ENCODE data around the gene SRC.

The SRC gene

GRCh38 chr20:37397954-37398749 is 52.2 kb downstream of the SRC start:
- no peak for TF ChIP-seq ZNF274 (IDR thresholded peaks at IDR 0.05; ENCODE audit: low read depth, low read length)
- H3K4me3 ChIP-seq (ENCODE audit: low read length) = no peak overlapping the region

- no peak for TF ChIP-seq ZNF274 (IDR thresholded peaks at IDR 0.05; ENCODE audit: low read depth, low read length)
- no peak overlapping the region for H3K4me3 ChIP-seq (ENCODE audit: low read length)
Observed at GRCh38 chr20:37398750-37399621, 53.0 kb downstream of the SRC start.

GRCh38 chr20:37401282-37401929 is 55.5 kb downstream of the SRC start:
- no peak overlapping the region for H3K4me3 ChIP-seq (ENCODE audit: low read length)
- TF ChIP-seq ZNF274 (IDR thresholded peaks at IDR 0.05; ENCODE audit: low read depth, low read length) = no peak

- TF ChIP-seq ZNF274 (IDR thresholded peaks at IDR 0.05; ENCODE audit: low read depth, low read length) = no peak
- no peak overlapping the region for H3K4me3 ChIP-seq (ENCODE audit: low read length)
Observed at GRCh38 chr20:37401930-37402675, 56.2 kb downstream of the SRC start.

DNA sequence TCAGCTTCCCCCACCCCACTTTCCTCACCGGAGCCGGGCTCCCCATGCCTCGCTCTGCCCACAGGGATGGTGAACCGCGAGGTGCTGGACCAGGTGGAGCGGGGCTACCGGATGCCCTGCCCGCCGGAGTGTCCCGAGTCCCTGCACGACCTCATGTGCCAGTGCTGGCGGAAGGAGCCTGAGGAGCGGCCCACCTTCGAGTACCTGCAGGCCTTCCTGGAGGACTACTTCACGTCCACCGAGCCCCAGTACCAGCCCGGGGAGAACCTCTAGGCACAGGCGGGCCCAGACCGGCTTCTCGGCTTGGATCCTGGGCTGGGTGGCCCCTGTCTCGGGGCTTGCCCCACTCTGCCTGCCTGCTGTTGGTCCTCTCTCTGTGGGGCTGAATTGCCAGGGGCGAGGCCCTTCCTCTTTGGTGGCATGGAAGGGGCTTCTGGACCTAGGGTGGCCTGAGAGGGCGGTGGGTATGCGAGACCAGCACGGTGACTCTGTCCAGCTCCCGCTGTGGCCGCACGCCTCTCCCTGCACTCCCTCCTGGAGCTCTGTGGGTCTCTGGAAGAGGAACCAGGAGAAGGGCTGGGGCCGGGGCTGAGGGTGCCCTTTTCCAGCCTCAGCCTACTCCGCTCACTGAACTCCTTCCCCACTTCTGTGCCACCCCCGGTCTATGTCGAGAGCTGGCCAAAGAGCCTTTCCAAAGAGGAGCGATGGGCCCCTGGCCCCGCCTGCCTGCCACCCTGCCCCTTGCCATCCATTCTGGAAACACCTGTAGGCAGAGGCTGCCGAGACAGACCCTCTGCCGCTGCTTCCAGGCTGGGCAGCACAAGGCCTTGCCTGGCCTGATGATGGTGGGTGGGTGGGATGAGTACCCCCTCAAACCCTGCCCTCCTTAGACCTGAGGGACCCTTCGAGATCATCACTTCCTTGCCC is 57.4 kb downstream of the SRC start:
- no peak overlapping the region for H3K4me3 ChIP-seq (ENCODE audit: low read length)
- no peak for TF ChIP-seq ZNF274 (IDR thresholded peaks at IDR 0.05; ENCODE audit: low read depth, low read length)

DNA sequence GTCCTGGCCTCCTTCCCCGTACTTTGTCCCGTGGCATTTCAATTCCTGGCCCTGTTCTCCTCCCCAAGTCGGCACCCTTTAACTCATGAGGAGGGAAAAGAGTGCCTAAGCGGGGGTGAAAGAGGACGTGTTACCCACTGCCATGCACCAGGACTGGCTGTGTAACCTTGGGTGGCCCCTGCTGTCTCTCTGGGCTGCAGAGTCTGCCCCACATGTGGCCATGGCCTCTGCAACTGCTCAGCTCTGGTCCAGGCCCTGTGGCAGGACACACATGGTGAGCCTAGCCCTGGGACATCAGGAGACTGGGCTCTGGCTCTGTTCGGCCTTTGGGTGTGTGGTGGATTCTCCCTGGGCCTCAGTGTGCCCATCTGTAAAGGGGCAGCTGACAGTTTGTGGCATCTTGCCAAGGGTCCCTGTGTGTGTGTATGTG is 58.5 kb downstream of the SRC start:
- no peak for TF ChIP-seq ZNF274 (IDR thresholded peaks at IDR 0.05; ENCODE audit: low read depth, low read length)
- H3K4me3 ChIP-seq (ENCODE audit: low read length) = no peak overlapping the region

DNA sequence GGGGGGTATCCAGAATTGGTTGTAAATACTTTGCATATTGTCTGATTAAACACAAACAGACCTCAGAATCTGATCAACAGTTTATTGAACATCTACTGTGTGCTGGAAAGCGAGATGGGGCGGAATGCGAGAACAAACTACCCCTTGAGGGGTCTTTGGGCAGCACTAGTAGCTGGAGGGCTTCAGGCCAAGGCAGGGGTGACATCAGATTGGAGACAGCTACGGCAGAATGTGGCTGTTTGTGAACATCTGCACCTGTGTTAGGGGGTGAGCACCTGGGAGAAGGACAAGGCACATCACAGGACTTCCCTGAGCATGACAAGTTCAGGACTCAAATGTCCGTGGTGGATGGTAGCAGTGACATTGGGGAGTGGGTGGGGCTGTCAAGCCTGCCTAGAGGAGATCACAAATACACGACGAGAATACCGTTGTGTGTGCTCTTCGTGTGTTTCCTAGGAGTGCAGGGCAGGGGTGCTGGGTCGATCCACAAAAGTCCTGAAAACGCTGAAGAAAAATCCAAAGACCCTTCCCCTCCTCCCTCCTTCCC is 59.5 kb downstream of the SRC start:
- TF ChIP-seq ZNF274 (IDR thresholded peaks at IDR 0.05; ENCODE audit: low read depth, low read length) = no peak
- H3K4me3 ChIP-seq (ENCODE audit: low read length) = no peak overlapping the region

GRCh38 chr20:37406010-37406998 is 60.4 kb downstream of the SRC start:
- peak overlapping the region; percentile 23; the same call in 1 of the 2 replicates for H3K4me3 ChIP-seq (ENCODE audit: low read length)
- TF ChIP-seq ZNF274 (IDR thresholded peaks at IDR 0.05; ENCODE audit: low read depth, low read length) = no peak

DNA sequence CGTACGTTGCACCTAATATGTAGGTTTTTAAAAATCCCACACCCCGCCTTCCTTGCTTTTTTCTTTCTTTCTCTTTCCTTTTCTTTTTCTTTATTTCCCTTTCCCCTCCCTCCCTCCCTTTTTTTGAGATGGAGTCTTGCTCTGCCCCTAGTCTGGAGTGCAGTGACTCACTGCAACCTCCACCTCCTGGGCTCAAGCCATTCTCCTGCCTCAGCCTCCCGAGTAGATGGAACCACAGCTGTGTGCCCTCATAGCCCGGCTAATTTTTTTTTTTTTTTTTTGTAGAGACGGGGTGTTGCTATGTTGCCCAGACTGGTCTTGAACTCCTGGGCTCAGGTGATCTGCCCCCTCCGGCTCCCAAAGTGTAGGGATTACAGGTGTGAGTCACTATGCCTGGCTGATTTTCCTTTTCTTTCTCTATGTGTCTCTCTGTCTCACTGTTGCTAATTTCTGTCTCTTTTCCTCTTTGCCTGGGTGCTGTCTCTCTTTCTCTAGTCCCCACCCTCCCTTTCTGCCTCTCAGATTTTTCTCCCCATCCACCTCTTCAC is 61.2 kb downstream of the SRC start:
- H3K4me3 ChIP-seq (ENCODE audit: low read length) = no peak overlapping the region
- no peak for TF ChIP-seq ZNF274 (IDR thresholded peaks at IDR 0.05; ENCODE audit: low read depth, low read length)

- no peak overlapping the region for H3K4me3 ChIP-seq (ENCODE audit: low read length)
- TF ChIP-seq ZNF274 (IDR thresholded peaks at IDR 0.05; ENCODE audit: low read depth, low read length) = no peak
Observed at GRCh38 chr20:37407573-37408002, 61.6 kb downstream of the SRC start.
